ENCODE results near the gene ZFP2. TPM values are rescaled to one million over a fixed set of nuclear protein-coding genes. Genes with fewer than 3 reads are reported as not detected.

The ZFP2 gene
- total RNA-seq, 1 experiment from 2014 or later: 0.33 TPM

DNA sequence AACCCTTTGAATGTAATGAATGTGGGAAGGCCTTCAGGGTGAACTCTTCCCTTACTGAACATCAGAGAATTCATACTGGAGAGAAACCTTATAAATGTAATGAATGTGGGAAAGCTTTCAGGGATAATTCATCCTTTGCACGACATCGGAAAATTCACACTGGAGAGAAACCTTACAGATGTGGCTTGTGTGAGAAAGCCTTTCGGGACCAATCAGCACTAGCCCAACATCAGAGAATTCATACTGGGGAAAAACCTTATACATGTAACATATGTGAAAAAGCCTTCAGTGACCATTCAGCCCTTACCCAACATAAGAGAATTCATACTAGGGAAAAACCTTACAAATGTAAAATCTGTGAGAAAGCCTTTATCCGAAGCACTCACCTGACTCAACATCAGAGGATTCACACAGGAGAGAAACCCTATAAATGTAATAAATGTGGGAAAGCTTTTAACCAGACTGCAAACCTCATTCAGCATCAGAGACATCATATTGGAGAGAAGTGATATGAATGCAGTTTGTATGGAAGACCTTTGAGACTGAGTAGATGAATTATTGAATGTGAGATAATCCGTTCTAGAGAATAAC lies 69.8 kb downstream of the ZFP2 start:
- TF ChIP-seq, protein P1, sequence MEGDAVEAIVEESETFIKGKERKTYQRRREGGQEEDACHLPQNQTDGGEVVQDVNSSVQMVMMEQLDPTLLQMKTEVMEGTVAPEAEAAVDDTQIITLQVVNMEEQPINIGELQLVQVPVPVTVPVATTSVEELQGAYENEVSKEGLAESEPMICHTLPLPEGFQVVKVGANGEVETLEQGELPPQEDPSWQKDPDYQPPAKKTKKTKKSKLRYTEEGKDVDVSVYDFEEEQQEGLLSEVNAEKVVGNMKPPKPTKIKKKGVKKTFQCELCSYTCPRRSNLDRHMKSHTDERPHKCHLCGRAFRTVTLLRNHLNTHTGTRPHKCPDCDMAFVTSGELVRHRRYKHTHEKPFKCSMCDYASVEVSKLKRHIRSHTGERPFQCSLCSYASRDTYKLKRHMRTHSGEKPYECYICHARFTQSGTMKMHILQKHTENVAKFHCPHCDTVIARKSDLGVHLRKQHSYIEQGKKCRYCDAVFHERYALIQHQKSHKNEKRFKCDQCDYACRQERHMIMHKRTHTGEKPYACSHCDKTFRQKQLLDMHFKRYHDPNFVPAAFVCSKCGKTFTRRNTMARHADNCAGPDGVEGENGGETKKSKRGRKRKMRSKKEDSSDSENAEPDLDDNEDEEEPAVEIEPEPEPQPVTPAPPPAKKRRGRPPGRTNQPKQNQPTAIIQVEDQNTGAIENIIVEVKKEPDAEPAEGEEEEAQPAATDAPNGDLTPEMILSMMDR (IDR thresholded peaks at IDR 0.05; ENCODE audit: unreplicated experiment): no peak
- no peak for DNase-seq
- BruUV-seq (replicated peaks): no TSS peak
- H3K27ac Mint-ChIP-seq (ENCODE audit: unreplicated experiment): no peak overlapping the region
- no peaks in the 10 kb centered on the region for H3K36me3 Mint-ChIP-seq (ENCODE audit: insufficient read depth, unreplicated experiment)
- intact Hi-C loops (cut with micrococcal nuclease; ENCODE audit: unreplicated experiment): no loop called here
- CTCF ChIA-PET: no interaction called here
- peaks cover 29% of the 10 kb centered on the region for H3K9me3 Mint-ChIP-seq (ENCODE audit: low read depth, unreplicated experiment)
- no peaks in the 10 kb centered on the region for H3K27me3 Mint-ChIP-seq (ENCODE audit: unreplicated experiment)
- H3K4me3 Mint-ChIP-seq (ENCODE audit: low read depth, unreplicated experiment): no peak overlapping the region
- H3K4me1 Mint-ChIP-seq (ENCODE audit: low read depth, unreplicated experiment): no peaks in the 10 kb centered on the region

DNA sequence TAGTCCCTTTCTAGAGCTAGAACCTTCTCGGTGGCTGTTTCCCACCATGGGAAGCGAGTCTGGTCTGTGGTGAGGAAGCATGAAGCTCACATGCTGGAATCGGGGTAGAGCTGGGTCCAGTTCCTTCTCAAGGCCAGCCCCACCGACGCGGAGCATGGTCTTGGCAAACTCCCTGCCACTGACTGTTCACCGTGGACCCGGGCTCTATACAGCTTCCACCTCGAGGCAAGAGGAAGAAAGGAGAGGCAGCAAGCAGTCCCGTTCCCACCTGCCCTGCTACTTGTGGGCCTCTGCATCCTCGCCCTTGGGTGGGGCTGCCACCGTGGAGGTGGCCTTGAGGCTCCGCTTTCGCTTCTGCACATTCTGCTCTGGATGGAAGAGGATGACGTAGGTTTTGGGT lies 85.7 kb downstream of the ZFP2 start:
- CTCF ChIA-PET: no interaction called here
- no TSS peak for BruUV-seq (replicated peaks)
- TF ChIP-seq, protein P1 (IDR thresholded peaks at IDR 0.05; ENCODE audit: unreplicated experiment): no peak
- peaks cover 25% of the 10 kb centered on the region for H3K9me3 Mint-ChIP-seq (ENCODE audit: low read depth, unreplicated experiment)
- no peaks in the 10 kb centered on the region for H3K36me3 Mint-ChIP-seq (ENCODE audit: insufficient read depth, unreplicated experiment)
- H3K27ac Mint-ChIP-seq (ENCODE audit: unreplicated experiment): no peak overlapping the region
- H3K27me3 Mint-ChIP-seq (ENCODE audit: unreplicated experiment): no peaks in the 10 kb centered on the region
- DNase-seq: no peak
- intact Hi-C loops (cut with micrococcal nuclease; ENCODE audit: unreplicated experiment): no loop called here
- no peak overlapping the region for H3K4me3 Mint-ChIP-seq (ENCODE audit: low read depth, unreplicated experiment)
- H3K4me1 Mint-ChIP-seq (ENCODE audit: low read depth, unreplicated experiment): no peaks in the 10 kb centered on the region

Other genes starting within 250 kb of the ZFP2 start
- 8.0 and 10.7 TPM in 2 replicates for gene ZNF354A, start 165.3 kb upstream of the ZFP2 start, total RNA-seq (2022)
- 17.3 and 19.2 TPM in 2 replicates for gene ZNF354B, start 36.0 kb upstream of the ZFP2 start, total RNA-seq (2022)
- not detected in 2 replicates for gene ZNF454, start 45.3 kb downstream of the ZFP2 start, total RNA-seq (2022)
- gene GRM6, start 99.4 kb downstream of the ZFP2 start, total RNA-seq (2022): not detected in 2 replicates
- gene ZNF879, start 127.9 kb downstream of the ZFP2 start, total RNA-seq (2022): 1.4 and 2.4 TPM in 2 replicates
- gene ZNF354C, start 164.5 kb downstream of the ZFP2 start, total RNA-seq (2022): 2.1 and 2.4 TPM in 2 replicates

Data from Calu3 (cell line).